Adrenal gland (tissue), 12 donors: ENCODE data around the gene SART3. TPM values are rescaled to one million over a fixed set of nuclear protein-coding genes. Genes with fewer than 3 reads are reported as not detected.

Experiments
- DNase-seq, 7 donors: peaks; one replicate each; pipeline ENCODE4 v3.0.0-alpha.2; 2019 to 2020
- H3K27ac ChIP-seq, 5 donors: fragments of 200-600 bp; sonication (generic) in 4 of 5; 1 replicate in 3 of 5; 2 replicates in 2 of 5; pipeline versions ENCODE4 v1.5.1 to v1.8.0; 2016 to 2020; ENCODE audit warnings: mild to moderate bottlenecking in 1 of 5
- H3K27me3 ChIP-seq: fragments of 200-600 bp; 2 replicates; pipeline ENCODE4 v1.8.0; 2021
- H3K36me3 ChIP-seq, 2 donors: fragments of 200-600 bp; replicated peaks in 1 of 2; 1 replicate in 1 of 2; 2 replicates in 1 of 2; pipeline versions ENCODE4 v1.5.1 to v1.8.0; 2018 to 2022
- H3K4me1 ChIP-seq, 2 donors: fragments of 200-600 bp; replicated peaks in 1 of 2; 1 replicate in 1 of 2; 2 replicates in 1 of 2; pipeline versions ENCODE4 v1.5.1 to v1.8.0; 2018 to 2021
- H3K4me3 ChIP-seq, 4 donors: fragments of 200-600 bp; sonication (generic) in 3 of 4; one replicate each; pipeline ENCODE4 v1.5.1; 2016 to 2018
- H3K9me3 ChIP-seq, 3 donors: fragments of 200-600 bp; sonication (generic) in 1 of 3; replicated peaks in 1 of 3; 1 replicate in 2 of 3; 2 replicates in 1 of 3; pipeline versions ENCODE4 v1.5.1 to v1.8.0; 2016 to 2021
- POLR2A ChIP-seq, 2 donors: fragments of 450-650 bp; IDR thresholded peaks; one replicate each; pipeline ENCODE4 v1.6.1; 2017; ENCODE audit warnings: antibody characterized with exemption in 2 of 2, mild to moderate bottlenecking in 2 of 2, moderate library complexity in 1 of 2
- WGBS, 4 donors: extraction: QIAGEN DNeasy Blood & Tissue Kit in 2 of 4; methylation state at CpG; one replicate each; pipeline versions ENCODE4 v1.1.5 to v1.1.7; 2013 to 2017; 5-methylcytosine and 5-hydroxymethylcytosine counted together
- intact Hi-C, 2 donors: fragments of 100-400 bp; cut with DNase I; formaldehyde crosslinking; loops; one replicate each; pipeline versions ENCODE4 v1.14.1 to v1.15.0; 2022 to 2023
- polyA plus RNA-seq, 3 donors: library from polyadenylated mRNA; stranded (reverse); fragments of 200-250 nt in 2 of 3; fragments of 350-450 nt in 1 of 3; fragmentation: Illumina TruSeq in 1 of 3; extraction: RNeasy Lipid Tissue Mini Kit (QIAGEN cat#74804) in 1 of 3; gene quantifications; one replicate each; pipeline ENCODE4 v1.2.3, GENCODE V29; 2013 to 2014
- total RNA-seq, 9 donors: library from RNA; depleted of rRNA in 4 of 9; stranded (reverse); fragments of >200 nt in 4 of 9; fragments of 120-200 nt in 1 of 9; fragmentation: NEBNext Ultra II Directional in 1 of 9; extraction: Animal tissue kit (Norgen Biotek cat#: 25700) in 1 of 9; gene quantifications; one replicate each; pipeline versions ENCODE4 v1.1.0 to v1.2.4, GENCODE V29; 2013 to 2023
- TF ChIP-seq, protein P1 (sequence below), 6 experiments: fragments of 450-650 bp in 4 of 6; fragments of 200-600 bp in 2 of 6; sonication (generic) in 1 of 6; IDR thresholded peaks; 1 replicate in 5 of 6; 2 replicates in 1 of 6; pipeline versions ENCODE4 v1.5.1 to v1.8.0; 2016 to 2021; ENCODE audit warnings: antibody characterized with exemption in 6 of 6, mild to moderate bottlenecking in 2 of 6, moderate library complexity in 1 of 6
- donor health status: healthy with polysubstance abuse.
- donor health status: Bipolar disorder and iron deficiency.
- donor health status: DM: yes; HTN: yes; CAD: no.
- donor health status: DM: no; HTN: no; CAD: no.
- donor health status: DM: no; HTN: no; CAD: no.
- donor health status: DM: yes; HTN: yes; CAD: no.

The SART3 gene
- total and polyA plus RNA-seq, 12 donors = 27.5 to 79.3 (median 39.7) TPM

- no peak overlapping the region for H3K27ac ChIP-seq
- peaks cover 0 to 20% of the 10 kb centered on the region in 2 donors for H3K36me3 ChIP-seq
- WGBS, 4 donors = 39 to 70% (median 56%) methylated on average over 2 of the region's 2 CpGs
- H3K27me3 ChIP-seq = no peaks in the 10 kb centered on the region
- no peak overlapping the region for H3K4me3 ChIP-seq
- no peak for DNase-seq
- intact Hi-C loops = loop anchor here in 1 of 2 donors (10.0 kb wide), 1 partner anchor 241 kb away; no protein-coding TSS in a partner anchor
- H3K9me3 ChIP-seq = no peaks in the 10 kb centered on the region
- TF ChIP-seq, protein P1, sequence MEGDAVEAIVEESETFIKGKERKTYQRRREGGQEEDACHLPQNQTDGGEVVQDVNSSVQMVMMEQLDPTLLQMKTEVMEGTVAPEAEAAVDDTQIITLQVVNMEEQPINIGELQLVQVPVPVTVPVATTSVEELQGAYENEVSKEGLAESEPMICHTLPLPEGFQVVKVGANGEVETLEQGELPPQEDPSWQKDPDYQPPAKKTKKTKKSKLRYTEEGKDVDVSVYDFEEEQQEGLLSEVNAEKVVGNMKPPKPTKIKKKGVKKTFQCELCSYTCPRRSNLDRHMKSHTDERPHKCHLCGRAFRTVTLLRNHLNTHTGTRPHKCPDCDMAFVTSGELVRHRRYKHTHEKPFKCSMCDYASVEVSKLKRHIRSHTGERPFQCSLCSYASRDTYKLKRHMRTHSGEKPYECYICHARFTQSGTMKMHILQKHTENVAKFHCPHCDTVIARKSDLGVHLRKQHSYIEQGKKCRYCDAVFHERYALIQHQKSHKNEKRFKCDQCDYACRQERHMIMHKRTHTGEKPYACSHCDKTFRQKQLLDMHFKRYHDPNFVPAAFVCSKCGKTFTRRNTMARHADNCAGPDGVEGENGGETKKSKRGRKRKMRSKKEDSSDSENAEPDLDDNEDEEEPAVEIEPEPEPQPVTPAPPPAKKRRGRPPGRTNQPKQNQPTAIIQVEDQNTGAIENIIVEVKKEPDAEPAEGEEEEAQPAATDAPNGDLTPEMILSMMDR (IDR thresholded peaks at IDR 0.05) = no peak
- no peak for TF ChIP-seq POLR2A (IDR thresholded peaks at IDR 0.05)
- no peaks in the 10 kb centered on the region for H3K4me1 ChIP-seq
Observed at GRCh38 chr12:108573317-108573716, 12.3 kb upstream of the SART3 start.

- TF ChIP-seq POLR2A (IDR thresholded peaks at IDR 0.05) = no peak
- TF ChIP-seq, protein P1 (IDR thresholded peaks at IDR 0.05) = no peak
- 75 to 81% (median 78%) methylated on average over 8 of the region's 8 CpGs for WGBS, 4 donors
- Histone ChIP-seq H3K9me3 (no peaks in the 10 kb centered on the region), H3K27me3 (no peaks in the 10 kb centered on the region), H3K4me3 (no peak overlapping the region), H3K36me3 (peaks cover 0 to 30% of the 10 kb centered on the region in 2 donors), H3K4me1 (no peaks in the 10 kb centered on the region), H3K27ac (no peak overlapping the region)
- intact Hi-C loops = loop anchor here in 1 of 2 donors (10.0 kb wide), 1 partner anchor 243 kb away; no protein-coding TSS in a partner anchor
- DNase-seq = peak in 3 of 7 donors; percentile 1 to 23 (median 10)
Observed at GRCh38 chr12:108572166-108572790, 11.3 kb upstream of the SART3 start.

GRCh38 chr12:108571609-108572165 lies 10.7 kb upstream of the SART3 start:
- Histone ChIP-seq H3K27ac (no peak overlapping the region), H3K4me1 (peaks cover 0 to 1% of the 10 kb centered on the region in 2 donors), H3K36me3 (peaks cover 0 to 36% of the 10 kb centered on the region in 2 donors), H3K4me3 (no peak overlapping the region), H3K9me3 (no peaks in the 10 kb centered on the region), H3K27me3 (no peaks in the 10 kb centered on the region)
- intact Hi-C loops = loop anchor here in 1 of 2 donors (10.0 kb wide), 1 partner anchor 243 kb away; no protein-coding TSS in a partner anchor
- DNase-seq = peak in 3 of 7 donors; percentile 3 to 49 (median 18)
- TF ChIP-seq, protein P1 (IDR thresholded peaks at IDR 0.05) = no peak
- TF ChIP-seq POLR2A (IDR thresholded peaks at IDR 0.05) = no peak
- WGBS, 4 donors = 84 to 91% (median 88%) methylated on average over 8 of the region's 8 CpGs

- peaks cover 0 to 43% of the 10 kb centered on the region in 2 donors for H3K36me3 ChIP-seq
- no peaks in the 10 kb centered on the region for H3K27me3 ChIP-seq
- H3K9me3 ChIP-seq = no peaks in the 10 kb centered on the region
- H3K27ac ChIP-seq = no peak overlapping the region
- peaks cover 6 to 8% of the 10 kb centered on the region in 2 donors for H3K4me1 ChIP-seq
- no peak overlapping the region for H3K4me3 ChIP-seq
- peak in 3 of 7 donors; percentile 2 to 46 (median 15) for DNase-seq
- no peak for TF ChIP-seq POLR2A (IDR thresholded peaks at IDR 0.05)
- TF ChIP-seq, protein P1 (IDR thresholded peaks at IDR 0.05) = peak in 4 of 6 experiments; percentile 26 to 36 (median 28)
- WGBS, 4 donors = 61 to 72% (median 66%) methylated on average over 3 of the region's 3 CpGs
- intact Hi-C loops = loop anchor here in 1 of 2 donors (10.0 kb wide), 1 partner anchor 244 kb away; no protein-coding TSS in a partner anchor
Observed at GRCh38 chr12:108570743-108571608, 10.0 kb upstream of the SART3 start.
